BE2C (cell line): ENCODE results near the gene SYT7.

ENCODE experiments used
- DNase-seq: peaks from one replicate; pipeline ENCODE4 v3.0.0-alpha.2; 2020
- H3K27me3 ChIP-seq: fragments of 250-450 bp; sonication (Bioruptor Pico); 2 replicates; pipeline ENCODE4 v1.5.1; 2020; ENCODE audit warnings: mild to moderate bottlenecking
- H3K36me3 ChIP-seq: fragments of 250-450 bp; sonication (Bioruptor Pico); 2 replicates; pipeline ENCODE4 v1.5.1; 2020; ENCODE audit warnings: mild to moderate bottlenecking
- H3K4me1 ChIP-seq: fragments of 250-450 bp; sonication (Bioruptor Pico); 2 replicates; pipeline ENCODE4 v1.5.1; 2020
- H3K4me3 ChIP-seq: 2 replicates; pipeline ENCODE4 v1.5.1; 2011; ENCODE audit warnings: low read depth, low read length
- H3K9me3 ChIP-seq: fragments of 250-450 bp; sonication (Bioruptor Pico); 2 replicates; pipeline ENCODE4 v1.5.1; 2020
- CTCF ChIP-seq: IDR thresholded peaks from 2 replicates; pipeline ENCODE4 v1.5.1; 2012; ENCODE audit warnings: mild to moderate bottlenecking, low read depth, low read length

Gene SYT7

GRCh38 chr11:61518032-61518795 is 62.7 kb downstream of the SYT7 start:
- no peaks in the 10 kb centered on the region for H3K4me1 ChIP-seq
- no peak for TF ChIP-seq CTCF
- H3K4me3 ChIP-seq, result no peak overlapping the region
- DNase-seq, result no peak
- H3K36me3 ChIP-seq, result no peaks in the 10 kb centered on the region
- no peaks in the 10 kb centered on the region for H3K27me3 ChIP-seq
- no peaks in the 10 kb centered on the region for H3K9me3 ChIP-seq

GRCh38 chr11:61516675-61517572 is 64.0 kb downstream of the SYT7 start:
- no peak overlapping the region for H3K4me3 ChIP-seq
- DNase-seq, result peak; percentile 44
- TF ChIP-seq CTCF, result peak; percentile 83
- H3K36me3 ChIP-seq, result no peaks in the 10 kb centered on the region
- no peaks in the 10 kb centered on the region for H3K4me1 ChIP-seq
- no peaks in the 10 kb centered on the region for H3K9me3 ChIP-seq
- no peaks in the 10 kb centered on the region for H3K27me3 ChIP-seq

GRCh38 chr11:61516191-61516590 is 64.7 kb downstream of the SYT7 start:
- no peak for TF ChIP-seq CTCF
- Histone ChIP-seq H3K36me3 (no peaks in the 10 kb centered on the region), H3K9me3 (no peaks in the 10 kb centered on the region), H3K4me3 (no peak overlapping the region), H3K4me1 (no peaks in the 10 kb centered on the region), H3K27me3 (no peaks in the 10 kb centered on the region)
- DNase-seq, result no peak

GRCh38 chr11:61515686-61516085 is 65.2 kb downstream of the SYT7 start:
- Histone ChIP-seq H3K4me1 (no peaks in the 10 kb centered on the region), H3K36me3 (no peaks in the 10 kb centered on the region), H3K9me3 (no peaks in the 10 kb centered on the region), H3K4me3 (no peak overlapping the region), H3K27me3 (no peaks in the 10 kb centered on the region)
- no peak for TF ChIP-seq CTCF
- no peak for DNase-seq

- H3K9me3 ChIP-seq, result no peaks in the 10 kb centered on the region
- TF ChIP-seq CTCF, result no peak
- no peak for DNase-seq
- no peaks in the 10 kb centered on the region for H3K27me3 ChIP-seq
- H3K4me1 ChIP-seq, result no peaks in the 10 kb centered on the region
- H3K36me3 ChIP-seq, result no peaks in the 10 kb centered on the region
- H3K4me3 ChIP-seq, result no peak overlapping the region
Measured at GRCh38 chr11:61514050-61514917, 66.6 kb downstream of the SYT7 start.
